Left cardiac atrium (tissue), 4 donors: ENCODE data around the gene VPS33B. TPM values are rescaled to one million over a fixed set of nuclear protein-coding genes. Genes with fewer than 3 reads are reported as not detected.

Experiments
- ATAC-seq, 2 donors: fragments of 200-7000 bp; cut with Tn5 transposase; one replicate each; pipeline ENCODE4 v1.9.1; 2020; ENCODE audit warnings: mild to moderate bottlenecking in 2 of 2, moderate library complexity in 2 of 2
- DNase-seq: peaks from one replicate; pipeline ENCODE4 v3.0.0-alpha.2; 2020
- intact Hi-C, 2 donors: fragments of 100-400 bp; cut with DNase I; formaldehyde crosslinking; loops; one replicate each; pipeline versions ENCODE4 v1.14.1 to v1.15.1; 2022 to 2023
- total RNA-seq, 2 donors: library from RNA; stranded (reverse); fragmentation: NEBNext Ultra II Directional; extraction: Animal tissue kit (Norgen Biotek cat#: 25700); gene quantifications; one replicate each; pipeline ENCODE4 v1.2.1, GENCODE V29; 2021
- donor health status: DM: no; HTN: yes; CAD: no.
- donor health status: DM: no; HTN: yes; CAD: no; lungs with severe emphysema.
- donor health status: DM: yes; HTN: yes; CAD: no.
- donor health status: Dilated cardiomyopathy.

VPS33B gene
- total RNA-seq, 2 donors from 2014 or later = 8.7 to 8.8 TPM

GRCh38 chr15:90957031-90957790 is 65.2 kb downstream of the VPS33B start:
- intact Hi-C loops = loop anchor here (2.0 to 10.0 kb wide), 3 partner anchors 68 to 315 kb away; partner anchors contain the start of gene VPS33B (in 1 of the 2)
- ATAC-seq (peak; percentile 5 to 11), DNase-seq (no peak)

GRCh38 chr15:90956274-90957030 is 65.9 kb downstream of the VPS33B start:
- intact Hi-C loops = loop anchor here (2.0 to 10.0 kb wide), 3 partner anchors 68 to 316 kb away; partner anchors contain the start of gene VPS33B (in 1 of the 2)
- DNase-seq = peak; percentile 79

GRCh38 chr15:90955624-90956273 is 66.6 kb downstream of the VPS33B start:
- DNase-seq (no peak), ATAC-seq (no peak)
- intact Hi-C loops = loop anchor here (2.0 to 10.0 kb wide), 3 partner anchors 69 to 317 kb away; partner anchors contain the start of gene VPS33B (in 1 of the 2)

More at GRCh38 chr15:90956274-90957030, 65.9 kb downstream of the VPS33B start:
- ATAC-seq = peak; percentile 39 to 43

- DNase-seq (peak; percentile 97), ATAC-seq (peak; percentile 93 to 94)
- intact Hi-C loops = loop anchor here (5.0 to 10.0 kb wide), 2 partner anchors 70 to 317 kb away; partner anchors contain the start of gene VPS33B (in 1 of the 2)
Measured at GRCh38 chr15:90954712-90955623, 67.4 kb downstream of the VPS33B start, which contains the start of gene RCCD1. Gene RCCD1 (plus strand): TSS chr15:90954884. CDS start chr15:90956735, 1,851 bp downstream.

- DNase-seq = no peak
- no peak for ATAC-seq
- intact Hi-C loops = loop anchor here in 1 of 2 donors (10.0 kb wide), 1 partner anchor 71 kb away; the partner anchor contains the start of gene VPS33B
Measured at GRCh38 chr15:90953947-90954711, 68.3 kb downstream of the VPS33B start.

- intact Hi-C loops = loop anchor here in 1 of 2 donors (10.0 kb wide), 1 partner anchor 72 kb away; the partner anchor contains the start of gene VPS33B
- DNase-seq (no peak), ATAC-seq (no peak)
Measured at GRCh38 chr15:90952901-90953677, 69.3 kb downstream of the VPS33B start.

- DNase-seq = no peak
- no peak for ATAC-seq
- intact Hi-C loops = loop anchor here in 1 of 2 donors (10.0 kb wide), 1 partner anchor 74 kb away; the partner anchor contains the start of gene VPS33B
Measured at GRCh38 chr15:90950676-90951075, 71.7 kb downstream of the VPS33B start.

GRCh38 chr15:90949979-90950675 is 72.3 kb downstream of the VPS33B start:
- DNase-seq (no peak), ATAC-seq (no peak)
- intact Hi-C loops = loop anchor here in 1 of 2 donors (10.0 kb wide), 1 partner anchor 75 kb away; the partner anchor contains the start of gene VPS33B

Other genes with a start within 250 kb of the VPS33B start
- gene FURIN, start 154.0 kb downstream of the VPS33B start, total RNA-seq = 10 to 100 TPM; 57.7 to 78.6 TPM
- gene FES, start 138.1 kb downstream of the VPS33B start, total RNA-seq = 10 to 100 TPM; 26.9 to 29.2 TPM
- 10 to 100 TPM; 79.3 to 83.2 TPM for gene MAN2A2, start 119.3 kb downstream of the VPS33B start, total RNA-seq
- 10 to 100 TPM; 12.2 to 17.1 TPM for gene HDDC3, start 90.0 kb downstream of the VPS33B start, total RNA-seq
- gene UNC45A, start 87.3 kb downstream of the VPS33B start, total RNA-seq = 10 to 100 TPM; 27.3 to 29.5 TPM
- 10 to 100 TPM in 1 of 2 donors, 1 to 10 TPM in 1; 8.4 to 10.6 TPM for gene RCCD1, start 67.7 kb downstream of the VPS33B start, total RNA-seq
- gene PRC1, start 28.1 kb downstream of the VPS33B start, total RNA-seq = 1 to 10 TPM; 6.2 to 6.9 TPM
- gene SV2B, start 77.7 kb upstream of the VPS33B start, total RNA-seq = 1 to 10 TPM; 1.2 to 1.8 TPM